Stimulated activated CD8-positive, alpha-beta memory T cell treated with anti-CD3 and anti-CD28 coated beads, Interleukin-4, amount 100 ng/mL, for 4 hours (primary cell): ENCODE measurements around the gene MAU2.

Experiments
- DNase-seq, 2 donors: peaks; one replicate each; pipeline ENCODE4 v3.0.0-alpha.2; 2020; ENCODE audit warnings: low read depth in 2 of 2, low spot score in 1 of 2

The MAU2 gene

GRCh38 chr19:19306191-19306590 lies 14.4 kb upstream of the MAU2 start:
- no peak for DNase-seq

GRCh38 chr19:19308373-19308772 lies 12.3 kb upstream of the MAU2 start:
- no peak for DNase-seq

- DNase-seq, result no peak
Observed at GRCh38 chr19:19315444-19315843, 5.2 kb upstream of the MAU2 start.

- DNase-seq, result no peak
Observed at GRCh38 chr19:19316082-19316481, 4.5 kb upstream of the MAU2 start.

- no peak for DNase-seq
Observed at GRCh38 chr19:19319732-19320360, 783 bp upstream of the MAU2 start.

GRCh38 chr19:19321141-19321577 lies 530 bp downstream of the MAU2 start:
- DNase-seq, result no peak

- DNase-seq, result no peak
Observed at GRCh38 chr19:19324059-19324770, 3.6 kb downstream of the MAU2 start.

GRCh38 chr19:19327672-19328071 lies 7.0 kb downstream of the MAU2 start:
- no peak for DNase-seq

- no peak for DNase-seq
Observed at GRCh38 chr19:19329126-19329525, 8.5 kb downstream of the MAU2 start.

- DNase-seq, result no peak
Observed at GRCh38 chr19:19334063-19334988, 13.7 kb downstream of the MAU2 start.

- no peak for DNase-seq
Observed at GRCh38 chr19:19334989-19335344, 14.3 kb downstream of the MAU2 start.

GRCh38 chr19:19335408-19336158 lies 15.0 kb downstream of the MAU2 start:
- no peak for DNase-seq

GRCh38 chr19:19336597-19336996 lies 16.0 kb downstream of the MAU2 start:
- no peak for DNase-seq

GRCh38 chr19:19337120-19337519 lies 16.5 kb downstream of the MAU2 start:
- no peak for DNase-seq

GRCh38 chr19:19338082-19338481 lies 17.5 kb downstream of the MAU2 start:
- no peak for DNase-seq

- DNase-seq, result no peak
Observed at GRCh38 chr19:19341026-19341425, 20.4 kb downstream of the MAU2 start.

GRCh38 chr19:19342086-19343015 lies 21.7 kb downstream of the MAU2 start:
- no peak for DNase-seq

GRCh38 chr19:19343016-19343362 lies 22.4 kb downstream of the MAU2 start:
- DNase-seq, result no peak

- no peak for DNase-seq
Observed at GRCh38 chr19:19343762-19344161, 23.1 kb downstream of the MAU2 start.

GRCh38 chr19:19345232-19345631 lies 24.6 kb downstream of the MAU2 start:
- no peak for DNase-seq
